Pancreas (tissue), 10 donors: ENCODE results near the gene VARS1. TPM values are rescaled to one million over a fixed set of nuclear protein-coding genes. Genes with fewer than 3 reads are reported as not detected.

Source experiments
- ATAC-seq, 4 donors: fragments of 200-7000 bp; cut with Tn5 transposase; one replicate each; pipeline versions ENCODE4 v1.8.0 to v1.9.1; 2020; ENCODE audit warnings: mild to moderate bottlenecking in 4 of 4, moderate library complexity in 4 of 4
- DNase-seq, 6 donors: peaks; one replicate each; pipeline ENCODE4 v3.0.0-alpha.2; 2020
- FAIRE-seq: peaks from 2 replicates; lab custom pipeline; 2012; peaks lifted over from hg19 to GRCh38; lab: Jason Lieb, UNC
- H3K27ac ChIP-seq, 4 donors: fragments of 200-600 bp; sonication (generic); 1 replicate in 3 of 4; 2 replicates in 1 of 4; pipeline versions ENCODE4 v1.5.0 to v1.8.0; 2020
- H3K27me3 ChIP-seq, 4 donors: fragments of 200-600 bp; one replicate each; pipeline ENCODE4 v1.8.0; 2021
- H3K36me3 ChIP-seq, 3 donors: fragments of 200-600 bp; sonication (generic) in 1 of 3; one replicate each; pipeline versions ENCODE4 v1.5.0 to v1.8.0; 2020 to 2021
- H3K4me1 ChIP-seq, 3 donors: fragments of 200-600 bp; one replicate each; pipeline ENCODE4 v1.8.0; 2021
- H3K4me3 ChIP-seq, 4 donors: fragments of 200-600 bp; sonication (generic) in 2 of 4; one replicate each; pipeline versions ENCODE4 v1.5.0 to v1.8.0; 2020 to 2021
- H3K9me3 ChIP-seq, 4 donors: fragments of 200-600 bp; one replicate each; pipeline ENCODE4 v1.8.0; 2021
- CTCF ChIP-seq, 4 donors: fragments of 200-600 bp; sonication (generic) in 3 of 4; IDR thresholded peaks; one replicate each; pipeline versions ENCODE4 v1.5.0 to v1.8.0; 2021; ENCODE audit warnings: antibody characterized with exemption in 4 of 4
- WGBS, 2 donors: extraction: QIAGEN DNeasy Blood & Tissue Kit; methylation state at CpG; one replicate each; pipeline ENCODE4 v1.1.7; 2013; 5-methylcytosine and 5-hydroxymethylcytosine counted together
- intact Hi-C, 3 donors: fragments of 100-400 bp; cut with DNase I; formaldehyde crosslinking; loops; one replicate each; pipeline versions ENCODE4 v1.11.1 to v1.14.2; 2022
- polyA plus RNA-seq, 2 donors: library from polyadenylated mRNA; stranded (reverse); fragments of 200-250 nt; gene quantifications; one replicate each; pipeline ENCODE4 v1.2.3, GENCODE V29; 2013
- total RNA-seq, 6 donors: library from RNA; stranded (reverse); fragmentation: NEBNext Ultra II Directional in 4 of 6; extraction: Animal tissue kit (Norgen Biotek cat#: 25700) in 4 of 6; gene quantifications; one replicate each; pipeline versions ENCODE4 v1.2.1 to v1.2.4, GENCODE V29; 2021 to 2023
- donor health status: healthy with polysubstance abuse.
- donor health status: DM: no; HTN: no; CAD: no; lungs with moderate emphysema.
- donor health status: DM: no; HTN: no; CAD: no.
- donor health status: control.
- donor health status: control.
- donor health status: Bipolar disorder and iron deficiency.
- donor health status: DM: yes; HTN: yes; CAD: no.
- donor health status: DM: no; HTN: no; CAD: no.
- donor health status: DM: no; HTN: no; CAD: no.
- donor health status: DM: yes; HTN: yes; CAD: no.

The VARS1 gene
- total and polyA plus RNA-seq, 8 donors: 22.0 to 67.3 (median 36.3) TPM

- ATAC-seq (no peak), DNase-seq (peak in 1 of 6 donors; percentile 53), FAIRE-seq (no peak)
- WGBS, 2 donors: 91 to 92% methylated on average over 15 of the region's 15 CpGs
- Histone ChIP-seq H3K27me3 (no peaks in the 10 kb centered on the region), H3K4me3 (no peak overlapping the region), H3K9me3 (no peaks in the 10 kb centered on the region), H3K36me3 (peaks cover 0 to 40% (median 32%) of the 10 kb centered on the region in 3 donors), H3K4me1 (no peaks in the 10 kb centered on the region), H3K27ac (no peak overlapping the region)
- intact Hi-C loops: no loop called here
- TF ChIP-seq CTCF (IDR thresholded peaks at IDR 0.05): no peak
These were observed 11.2 kb downstream of the VARS1 start for GRCh38 chr6:31784098-31784925.

DNA sequence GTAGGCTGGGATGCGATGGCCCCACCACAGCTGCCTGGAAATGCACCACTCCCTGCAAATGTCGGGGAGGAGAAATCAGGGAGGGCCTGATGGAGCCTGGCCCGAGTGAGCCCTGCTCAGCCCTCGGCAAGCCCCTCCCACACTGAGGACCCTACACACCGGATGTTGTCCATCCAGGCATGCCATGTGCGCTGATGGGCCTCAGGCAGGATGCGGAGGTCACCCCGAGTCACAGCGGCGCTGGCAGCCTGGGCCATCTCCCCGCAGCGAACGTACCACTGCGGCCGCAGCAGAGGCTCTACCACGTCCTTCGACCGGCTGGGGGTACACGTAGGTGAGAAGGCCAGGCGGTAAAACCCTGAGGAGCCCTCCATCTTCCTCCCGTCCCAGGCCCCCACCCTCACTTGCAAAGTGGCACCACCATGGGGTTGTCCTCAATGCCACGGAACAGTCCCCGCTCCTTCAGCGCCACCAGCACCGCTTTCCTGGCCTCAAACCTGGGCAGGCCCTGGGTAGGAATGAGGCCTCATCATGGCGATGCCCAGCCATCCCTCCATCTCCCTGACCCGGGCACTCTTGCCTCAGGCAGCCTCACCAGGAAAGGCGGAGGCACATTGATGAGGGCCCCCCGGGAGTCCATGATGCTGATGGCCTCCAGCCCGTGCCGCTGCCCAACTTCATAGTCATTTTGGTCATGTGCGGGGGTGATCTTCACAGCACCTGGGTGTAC, 13.3 kb downstream of the VARS1 start:
- intact Hi-C loops: no loop called here
- 93 to 96% methylated on average over 31 to 32 of the region's 32 CpGs for WGBS, 2 donors
- H3K27ac ChIP-seq: no peak overlapping the region
- H3K4me1 ChIP-seq: no peaks in the 10 kb centered on the region
- FAIRE-seq: no peak
- peaks cover 0 to 43% (median 32%) of the 10 kb centered on the region in 3 donors for H3K36me3 ChIP-seq
- H3K9me3 ChIP-seq: no peaks in the 10 kb centered on the region
- H3K27me3 ChIP-seq: no peaks in the 10 kb centered on the region
- TF ChIP-seq CTCF (IDR thresholded peaks at IDR 0.05): no peak
- H3K4me3 ChIP-seq: no peak overlapping the region
- DNase-seq: peak in 1 of 6 donors; percentile 74
- ATAC-seq: no peak

DNA sequence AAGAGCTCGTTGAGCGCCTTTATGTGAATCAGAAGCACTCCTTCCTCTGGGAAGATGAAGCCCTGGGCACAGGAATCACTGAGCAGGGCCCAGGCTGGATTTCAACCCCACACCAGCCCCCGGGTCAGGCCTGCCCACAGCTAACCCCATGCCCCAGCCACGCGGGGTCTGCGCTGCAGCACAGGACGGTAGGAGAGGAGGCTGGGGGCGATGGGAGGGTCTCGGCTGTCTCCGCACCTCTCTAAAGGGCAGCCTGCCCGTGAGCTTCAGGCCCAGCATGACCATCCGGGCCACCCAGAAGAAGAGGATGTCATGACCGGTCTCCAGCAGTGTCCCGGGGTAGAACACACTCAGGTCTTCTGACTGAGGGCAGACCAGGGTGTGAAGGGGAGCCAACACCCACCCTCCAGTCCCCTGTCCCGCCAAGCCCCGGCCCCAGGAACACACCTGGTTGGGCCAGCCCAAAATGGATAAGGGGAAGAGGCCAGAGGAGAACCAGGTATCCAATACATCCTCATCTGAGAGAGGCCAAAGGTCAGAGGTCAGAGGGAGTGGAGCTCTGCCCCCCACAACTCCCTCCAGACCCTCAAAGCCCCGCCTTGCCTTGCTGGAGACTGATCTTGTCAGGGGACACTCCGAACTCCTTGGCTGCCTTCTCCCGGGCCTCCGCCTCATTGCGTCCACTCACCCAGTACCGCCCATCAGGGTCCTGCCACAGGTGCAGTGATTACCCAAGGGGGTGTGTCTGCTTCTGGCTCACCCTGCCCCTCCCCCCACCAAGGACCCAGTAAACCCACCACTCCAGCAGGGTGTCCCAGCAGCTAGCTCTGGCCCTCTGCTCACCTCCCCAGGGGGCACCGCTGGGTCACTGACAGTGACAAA, 14.1 kb downstream of the VARS1 start:
- intact Hi-C loops: no loop called here
- TF ChIP-seq CTCF (IDR thresholded peaks at IDR 0.05): no peak
- Histone ChIP-seq H3K4me3 (no peak overlapping the region), H3K4me1 (peaks cover 5 to 6% (median 6%) of the 10 kb centered on the region in 3 donors), H3K36me3 (peaks cover 0 to 43% (median 32%) of the 10 kb centered on the region in 3 donors), H3K9me3 (no peaks in the 10 kb centered on the region), H3K27ac (no peak overlapping the region), H3K27me3 (no peaks in the 10 kb centered on the region)
- no peak for ATAC-seq
- WGBS, 2 donors: 94 to 95% methylated on average over 23 of the region's 23 CpGs
- no peak for FAIRE-seq
- peak in 1 of 6 donors; percentile 66 for DNase-seq

DNA sequence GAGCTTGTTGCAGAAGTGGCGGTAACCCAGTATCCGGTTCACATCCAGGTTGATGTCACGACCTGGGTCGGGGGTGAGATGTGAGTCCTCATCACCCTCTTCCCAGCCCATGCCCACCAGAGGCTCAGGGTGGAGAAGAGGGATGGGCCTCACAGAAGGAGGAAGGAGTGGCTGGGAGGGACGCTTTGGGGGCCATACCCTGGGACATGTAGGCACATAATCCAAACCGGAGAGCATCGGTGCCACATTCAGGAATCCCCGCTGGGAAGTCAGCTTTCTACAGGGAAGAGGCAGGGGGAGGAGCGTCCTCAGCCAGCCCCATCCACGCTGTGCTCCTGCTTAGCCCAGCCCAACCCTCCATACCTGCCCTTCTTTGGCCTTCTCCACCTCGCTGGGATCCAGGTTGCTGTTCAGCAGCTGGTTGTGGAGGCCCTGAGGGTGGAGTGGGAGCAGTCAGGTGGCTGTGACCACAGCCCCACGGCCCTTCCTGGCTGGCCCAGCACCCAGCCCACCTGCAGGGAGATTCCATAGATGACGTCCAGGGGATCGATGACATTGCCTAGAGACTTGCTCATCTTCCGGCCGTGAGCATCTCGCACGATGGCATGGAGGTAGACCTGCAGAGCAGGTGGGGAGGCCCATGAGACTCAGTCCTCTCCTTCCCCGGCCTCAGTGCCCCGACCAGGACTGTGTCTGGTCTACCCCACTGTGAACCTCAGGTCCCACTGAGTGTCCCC, 14.9 kb downstream of the VARS1 start:
- Histone ChIP-seq H3K27ac (no peak overlapping the region), H3K9me3 (no peaks in the 10 kb centered on the region), H3K27me3 (no peaks in the 10 kb centered on the region), H3K36me3 (peaks cover 0 to 43% (median 32%) of the 10 kb centered on the region in 3 donors), H3K4me3 (no peak overlapping the region), H3K4me1 (peaks cover 5 to 8% (median 6%) of the 10 kb centered on the region in 3 donors)
- no peak for TF ChIP-seq CTCF (IDR thresholded peaks at IDR 0.05)
- intact Hi-C loops: no loop called here
- FAIRE-seq (no peak), ATAC-seq (no peak), DNase-seq (peak in 1 of 6 donors; percentile 54)
- 85 to 90% methylated on average over 20 of the region's 20 CpGs for WGBS, 2 donors
